Osteoblast (primary cell): ENCODE measurements around the gene DUSP19. TPM values are rescaled to one million over a fixed set of nuclear protein-coding genes. Genes with fewer than 3 reads are reported as not detected.

Source experiments
- DNase-seq: peaks from one replicate; pipeline ENCODE4 v3.0.0; 2011; ENCODE audit warnings: low spot score, mixed read lengths; ENCODE audit not compliant: insufficient read length; ENCODE audit errors: missing footprints
- H2AFZ ChIP-seq: 2 replicates; pipeline ENCODE4 v1.6.0; 2011; ENCODE audit warnings: mild to moderate bottlenecking, low read length
- H3K27ac ChIP-seq: 2 replicates; pipeline ENCODE4 v1.5.1; 2011; ENCODE audit warnings: mild to moderate bottlenecking, low read depth, low read length, moderate library complexity
- H3K27me3 ChIP-seq: 2 replicates; pipeline ENCODE4 v1.6.0; 2012; ENCODE audit warnings: mild to moderate bottlenecking, control low read depth, inconsistent platforms, low read length, moderate library complexity; ENCODE audit not compliant: insufficient read depth
- H3K36me3 ChIP-seq: 2 replicates; pipeline ENCODE4 v1.5.1; 2011; ENCODE audit warnings: mild to moderate bottlenecking, low read length, control low read depth, moderate library complexity; ENCODE audit not compliant: insufficient read depth
- H3K4me1 ChIP-seq: 2 replicates; pipeline ENCODE4 v1.5.1; 2011; ENCODE audit warnings: mild to moderate bottlenecking, low read length, control low read depth, moderate library complexity; ENCODE audit not compliant: insufficient read depth
- H3K4me2 ChIP-seq: 2 replicates; pipeline ENCODE4 v1.6.0; 2011; ENCODE audit warnings: mild to moderate bottlenecking, low read length; ENCODE audit not compliant: insufficient read depth
- H3K4me3 ChIP-seq: fragments of 200-600 bp; sonication (generic); 3 replicates; pipeline ENCODE4 v1.5.1; 2012; ENCODE audit warnings: mild to moderate bottlenecking, low read length, inconsistent platforms; ENCODE audit not compliant: insufficient read depth
- H3K79me2 ChIP-seq: 2 replicates; pipeline ENCODE4 v1.6.0; 2012; ENCODE audit warnings: mild to moderate bottlenecking, low read length, control low read depth, inconsistent platforms; ENCODE audit not compliant: insufficient read depth
- H3K9me3 ChIP-seq: 2 replicates; pipeline ENCODE4 v1.5.1; 2011; ENCODE audit warnings: low read depth, low read length, control low read depth
- H4K20me1 ChIP-seq: 2 replicates; pipeline ENCODE4 v1.6.0; 2012; ENCODE audit warnings: mild to moderate bottlenecking, low read length, control low read depth; ENCODE audit not compliant: insufficient read depth
- CTCF ChIP-seq: IDR thresholded peaks from 2 replicates; pipeline ENCODE4 v1.5.1; 2011; ENCODE audit warnings: mild to moderate bottlenecking, low read depth, low read length, moderate library complexity; ENCODE audit errors: extremely low read depth
- total RNA-seq: library from RNA; depleted of rRNA; stranded (reverse); fragments of >200 nt; gene quantifications from 2 replicates; pipeline ENCODE4 v1.2.3, GENCODE V29; 2012

The DUSP19 gene
- total RNA-seq, 1 donor = 2.9 TPM

GRCh38 chr2:183049420-183049819, 29.1 kb upstream of the DUSP19 start:
- Histone ChIP-seq H3K36me3 (no peaks in the 10 kb centered on the region), H2AFZ (no peak overlapping the region), H3K27ac (no peak overlapping the region), H3K9me3 (no peaks in the 10 kb centered on the region), H3K79me2 (no peaks in the 10 kb centered on the region), H3K27me3 (peaks cover 35% of the 10 kb centered on the region), H3K4me1 (no peaks in the 10 kb centered on the region), H3K4me3 (no peak overlapping the region), H4K20me1 (no peaks in the 10 kb centered on the region), H3K4me2 (no peak overlapping the region)
- DNase-seq = no peak
- TF ChIP-seq CTCF = no peak

GRCh38 chr2:183057333-183057985, 21.1 kb upstream of the DUSP19 start:
- H3K4me3 ChIP-seq = no peak overlapping the region
- H3K36me3 ChIP-seq = no peaks in the 10 kb centered on the region
- TF ChIP-seq CTCF = no peak
- no peak overlapping the region for H2AFZ ChIP-seq
- no peaks in the 10 kb centered on the region for H4K20me1 ChIP-seq
- H3K27me3 ChIP-seq = peaks cover 6% of the 10 kb centered on the region
- no peak overlapping the region for H3K4me2 ChIP-seq
- no peak for DNase-seq
- H3K9me3 ChIP-seq = no peaks in the 10 kb centered on the region
- H3K4me1 ChIP-seq = peaks cover 10% of the 10 kb centered on the region
- H3K27ac ChIP-seq = no peak overlapping the region
- no peaks in the 10 kb centered on the region for H3K79me2 ChIP-seq

- Histone ChIP-seq H3K4me2 (no peak overlapping the region), H3K27me3 (no peaks in the 10 kb centered on the region), H3K27ac (peak overlapping the region; percentile 32)
Observed at GRCh38 chr2:183059561-183059960, 19.0 kb upstream of the DUSP19 start.

More at GRCh38 chr2:183059561-183059960, 19.0 kb upstream of the DUSP19 start:
- peak; percentile 88 for DNase-seq
- TF ChIP-seq CTCF = no peak
- Histone ChIP-seq H3K4me1 (peaks cover 18% of the 10 kb centered on the region), H3K79me2 (no peaks in the 10 kb centered on the region), H3K9me3 (no peaks in the 10 kb centered on the region), H3K36me3 (no peaks in the 10 kb centered on the region), H4K20me1 (no peaks in the 10 kb centered on the region), H2AFZ (no peak overlapping the region), H3K4me3 (no peak overlapping the region)
